Upper lobe of right lung (tissue), 1 donor: ENCODE results near the gene LTBP3. TPM values are rescaled to one million over a fixed set of nuclear protein-coding genes. Genes with fewer than 3 reads are reported as not detected.

Experiments used
- ATAC-seq: fragments of 200-7000 bp; cut with Tn5 transposase; one replicate; pipeline ENCODE4 v1.9.1; 2020; ENCODE audit warnings: mild to moderate bottlenecking, moderate library complexity
- DNase-seq: peaks from one replicate; pipeline ENCODE4 v3.0.0-alpha.2; 2020
- H3K27ac ChIP-seq: fragments of 200-600 bp; one replicate; pipeline ENCODE4 v1.8.0; 2022
- H3K27me3 ChIP-seq: fragments of 200-600 bp; one replicate; pipeline ENCODE4 v1.8.0; 2022; ENCODE audit warnings: mild to moderate bottlenecking
- H3K36me3 ChIP-seq: fragments of 200-600 bp; one replicate; pipeline ENCODE4 v1.8.0; 2022
- H3K4me1 ChIP-seq: fragments of 200-600 bp; one replicate; pipeline ENCODE4 v1.8.0; 2022
- H3K4me3 ChIP-seq: fragments of 200-600 bp; one replicate; pipeline ENCODE4 v1.8.0; 2022; ENCODE audit warnings: mild to moderate bottlenecking
- H3K9me3 ChIP-seq: fragments of 200-600 bp; one replicate; pipeline ENCODE4 v1.8.0; 2022
- CTCF ChIP-seq: fragments of 200-600 bp; IDR thresholded peaks from one replicate; pipeline ENCODE4 v1.8.0; 2022; ENCODE audit warnings: antibody characterized with exemption
- intact Hi-C: fragments of 100-400 bp; cut with DNase I; formaldehyde crosslinking; loops from one replicate; pipeline ENCODE4 v1.11.0; 2022
- total RNA-seq: library from RNA; stranded (reverse); fragmentation: NEBNext Ultra II Directional; extraction: Animal tissue kit (Norgen Biotek cat#: 25700); gene quantifications from one replicate; pipeline ENCODE4 v1.2.1, GENCODE V29; 2021
- donor health status: DM: no; HTN: yes; CAD: no; lungs with severe emphysema.

Gene LTBP3
- total RNA-seq, 1 donor from 2014 or later: 128 TPM

- Histone ChIP-seq H3K27ac (no peak overlapping the region), H3K9me3 (no peaks in the 10 kb centered on the region), H3K36me3 (peaks cover 13% of the 10 kb centered on the region), H3K27me3 (no peaks in the 10 kb centered on the region), H3K4me1 (peaks cover 28% of the 10 kb centered on the region), H3K4me3 (no peak overlapping the region)
- no peak for TF ChIP-seq CTCF
- no peak for DNase-seq
- intact Hi-C loops: no loop called here
- no peak for ATAC-seq
Observed at GRCh38 chr11:65542738-65543390, 15.3 kb downstream of the LTBP3 start.

GRCh38 chr11:65541093-65541982 lies 16.8 kb downstream of the LTBP3 start:
- no peaks in the 10 kb centered on the region for H3K9me3 ChIP-seq
- ATAC-seq: no peak
- H3K4me1 ChIP-seq: peaks cover 24% of the 10 kb centered on the region
- H3K27ac ChIP-seq: peak overlapping the region; percentile 90
- DNase-seq: no peak
- intact Hi-C loops: no loop called here
- H3K4me3 ChIP-seq: peak overlapping the region; percentile 55
- TF ChIP-seq CTCF: no peak
- H3K36me3 ChIP-seq: peaks cover 24% of the 10 kb centered on the region
- no peaks in the 10 kb centered on the region for H3K27me3 ChIP-seq

GRCh38 chr11:65540290-65541092 lies 17.7 kb downstream of the LTBP3 start:
- Histone ChIP-seq H3K27ac (peak overlapping the region; percentile 90), H3K27me3 (no peaks in the 10 kb centered on the region), H3K4me3 (peak overlapping the region; percentile 55), H3K36me3 (peaks cover 32% of the 10 kb centered on the region), H3K4me1 (peaks cover 24% of the 10 kb centered on the region), H3K9me3 (no peaks in the 10 kb centered on the region)
- peak; percentile 97 for DNase-seq
- intact Hi-C loops: no loop called here
- peak; percentile 93 for ATAC-seq
- TF ChIP-seq CTCF: peak; percentile 80

GRCh38 chr11:65539744-65540289 lies 18.3 kb downstream of the LTBP3 start:
- peaks cover 24% of the 10 kb centered on the region for H3K4me1 ChIP-seq
- H3K36me3 ChIP-seq: peaks cover 39% of the 10 kb centered on the region
- no peaks in the 10 kb centered on the region for H3K9me3 ChIP-seq
- TF ChIP-seq CTCF: no peak
- intact Hi-C loops: no loop called here
- H3K27me3 ChIP-seq: no peaks in the 10 kb centered on the region
- peak overlapping the region; percentile 55 for H3K4me3 ChIP-seq
- DNase-seq (no peak), ATAC-seq (peak; percentile 42)
- peak overlapping the region; percentile 90 for H3K27ac ChIP-seq
